Mesendoderm (in vitro differentiated cells): ENCODE results near the gene GORASP1.

Experiments used
- DNase-seq: peaks from one replicate; pipeline ENCODE4 v3.0.0; 2013
- H2AK5ac ChIP-seq: 2 replicates; pipeline ENCODE4 v1.6.1; 2013; ENCODE audit warnings: low read length, inconsistent platforms
- H2BK120ac ChIP-seq: 2 replicates; pipeline ENCODE4 v1.6.1; 2013; ENCODE audit warnings: low read depth, mild to moderate bottlenecking, low read length, moderate library complexity, mixed read lengths
- H2BK15ac ChIP-seq: replicated peaks from 2 replicates; pipeline ENCODE4 v1.6.1; 2013; ENCODE audit warnings: low read depth, mild to moderate bottlenecking, moderate library complexity
- H2BK5ac ChIP-seq: 2 replicates; pipeline ENCODE4 v1.6.1; 2013; ENCODE audit warnings: low read length, inconsistent platforms
- H3K18ac ChIP-seq: 2 replicates; pipeline ENCODE4 v1.6.1; 2013; ENCODE audit warnings: mild to moderate bottlenecking, low read length, mixed read lengths
- H3K23ac ChIP-seq: one replicate; pipeline ENCODE4 v1.6.1; 2013; ENCODE audit warnings: low read length
- H3K27ac ChIP-seq: 2 replicates; pipeline ENCODE4 v1.5.1; 2013; ENCODE audit warnings: low read depth, mild to moderate bottlenecking, inconsistent platforms, low read length, moderate library complexity
- H3K27me3 ChIP-seq: 2 replicates; pipeline ENCODE4 v1.6.1; 2013; ENCODE audit warnings: low read length, control low read depth, mild to moderate bottlenecking, inconsistent platforms; ENCODE audit not compliant: insufficient read depth, poor library complexity
- H3K36me3 ChIP-seq: 2 replicates; pipeline ENCODE4 v1.6.1; 2013; ENCODE audit warnings: low read length, inconsistent platforms; ENCODE audit not compliant: control insufficient read depth, insufficient read depth
- H3K4ac ChIP-seq: one replicate; pipeline ENCODE4 v1.6.1; 2013; ENCODE audit warnings: low read depth, mild to moderate bottlenecking, low read length, moderate library complexity
- H3K4me1 ChIP-seq: 2 replicates; pipeline ENCODE4 v1.6.1; 2013; ENCODE audit warnings: low read depth, low read length, inconsistent platforms; ENCODE audit not compliant: control insufficient read depth
- H3K4me2 ChIP-seq: 2 replicates; pipeline ENCODE4 v1.6.1; 2013; ENCODE audit warnings: low read length
- H3K4me3 ChIP-seq: 2 replicates; pipeline ENCODE4 v1.5.1; 2013; ENCODE audit warnings: mild to moderate bottlenecking, low read length
- H3K56ac ChIP-seq: one replicate; pipeline ENCODE4 v1.6.1; 2013; ENCODE audit warnings: low read length
- H3K79me1 ChIP-seq: 2 replicates; pipeline ENCODE4 v1.6.1; 2013; ENCODE audit warnings: low read length, inconsistent platforms
- H3K79me2 ChIP-seq: 2 replicates; pipeline ENCODE4 v1.6.1; 2013; ENCODE audit warnings: mild to moderate bottlenecking, low read length; ENCODE audit not compliant: control insufficient read depth, insufficient read depth
- H3K9ac ChIP-seq: 2 replicates; pipeline ENCODE4 v1.6.1; 2013; ENCODE audit warnings: low read length, inconsistent platforms
- H4K5ac ChIP-seq: one replicate; pipeline ENCODE4 v1.6.1; 2013; ENCODE audit warnings: low read length
- H4K8ac ChIP-seq: one replicate; pipeline ENCODE4 v1.6.1; 2013; ENCODE audit warnings: low read depth, mild to moderate bottlenecking, control low read depth, low read length, moderate library complexity
- WGBS: extraction: QIAGEN DNeasy Blood & Tissue Kit; methylation state at CpG from one replicate; pipeline ENCODE4 v1.1.7; 2013; ENCODE audit warnings: low lambda C conversion rate, missing lambda C conversion rate; ENCODE audit not compliant: insufficient coverage; ENCODE audit errors: extremely low coverage; 5-methylcytosine and 5-hydroxymethylcytosine counted together

Gene GORASP1

DNA sequence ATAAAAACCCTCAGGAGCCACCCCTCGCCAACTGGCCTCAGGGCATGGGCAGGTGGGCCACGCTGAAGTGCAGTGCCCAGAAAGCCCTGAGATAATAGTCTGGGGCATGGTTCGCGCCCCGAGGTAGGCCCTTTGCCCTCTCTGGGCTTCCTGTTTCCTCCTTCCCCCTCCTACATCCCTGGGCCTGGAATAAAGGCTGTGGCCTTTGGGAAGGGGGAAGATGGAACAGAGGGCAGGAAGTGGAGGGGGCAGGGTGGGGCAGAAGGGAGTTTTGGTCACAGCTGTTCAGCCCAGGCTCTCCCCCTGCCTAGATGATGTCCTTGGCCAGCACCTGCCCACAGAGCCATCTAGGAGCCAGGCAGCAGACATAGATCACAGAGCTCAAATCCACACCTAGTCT lies 34.6 kb upstream of the GORASP1 start:
- H4K8ac ChIP-seq, result no peak overlapping the region
- H3K4ac ChIP-seq, result no peak overlapping the region
- no peak overlapping the region for H3K18ac ChIP-seq
- H3K4me1 ChIP-seq, result peaks cover 2% of the 10 kb centered on the region
- no peak overlapping the region for H3K56ac ChIP-seq
- WGBS, result no CpG with 5 or more reads among the region's 5 CpGs
- H3K27me3 ChIP-seq, result no peaks in the 10 kb centered on the region
- peaks cover 18% of the 10 kb centered on the region for H3K36me3 ChIP-seq
- no peak overlapping the region for H2BK5ac ChIP-seq
- no peak for DNase-seq
- peaks cover 13% of the 10 kb centered on the region for H3K79me2 ChIP-seq
- peaks cover 20% of the 10 kb centered on the region for H3K79me1 ChIP-seq
- no peak overlapping the region for H2AK5ac ChIP-seq
- H2BK15ac ChIP-seq, result no peak overlapping the region
- H3K27ac ChIP-seq, result no peak overlapping the region
- no peak overlapping the region for H3K4me3 ChIP-seq
- H3K4me2 ChIP-seq, result no peak overlapping the region
- H3K23ac ChIP-seq, result no peak overlapping the region
- H2BK120ac ChIP-seq, result no peak overlapping the region
- H4K5ac ChIP-seq, result no peak overlapping the region
- no peak overlapping the region for H3K9ac ChIP-seq

DNA sequence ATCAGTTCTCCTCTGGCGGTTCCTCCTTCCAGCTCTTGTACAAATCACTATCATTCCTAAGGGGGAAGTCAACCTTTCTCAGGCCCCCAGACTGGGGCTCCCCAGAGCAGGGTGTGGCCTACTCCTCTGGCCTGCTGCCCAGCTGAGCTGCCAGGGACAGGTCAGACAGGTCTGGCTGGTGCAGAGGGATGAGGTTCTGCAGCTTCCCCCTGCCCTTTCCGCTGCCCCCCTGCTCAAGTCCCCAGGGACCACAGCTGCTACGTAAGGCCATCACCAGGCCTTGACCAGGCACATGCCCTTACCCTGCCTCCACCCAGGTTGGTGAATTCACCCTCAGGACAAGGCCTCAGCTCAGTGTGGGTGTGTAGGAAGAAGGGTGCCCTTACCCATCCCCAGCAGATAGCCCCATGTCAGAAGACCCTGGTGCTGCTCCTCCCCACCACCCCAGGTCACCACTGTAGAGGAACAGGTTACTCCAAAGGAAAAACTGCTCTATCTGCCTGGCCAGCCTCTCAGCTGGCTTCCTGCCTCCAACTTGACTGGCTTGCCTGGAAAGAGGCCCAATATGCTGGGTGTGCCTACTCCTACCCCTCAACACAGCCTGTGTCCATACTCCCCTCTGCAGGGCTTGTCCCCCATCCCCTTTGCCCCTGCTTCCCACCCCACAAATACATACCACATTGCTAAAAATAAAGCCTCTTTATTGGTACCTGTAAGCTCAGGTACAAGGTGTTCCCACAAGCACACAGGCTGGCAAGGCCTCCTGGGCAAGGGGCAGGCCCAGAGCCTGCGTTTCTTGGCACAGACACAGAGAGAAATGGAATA lies 34.0 kb upstream of the GORASP1 start:
- Histone ChIP-seq H4K5ac (no peak overlapping the region), H3K4me2 (no peak overlapping the region), H3K4ac (no peak overlapping the region), H3K27ac (no peak overlapping the region), H3K27me3 (no peaks in the 10 kb centered on the region), H4K8ac (no peak overlapping the region), H2BK5ac (no peak overlapping the region), H2BK120ac (no peak overlapping the region), H2BK15ac (no peak overlapping the region), H3K9ac (no peak overlapping the region), H3K79me1 (peaks cover 15% of the 10 kb centered on the region), H3K18ac (no peak overlapping the region), H2AK5ac (no peak overlapping the region), H3K36me3 (peaks cover 18% of the 10 kb centered on the region), H3K56ac (no peak overlapping the region), H3K79me2 (peaks cover 7% of the 10 kb centered on the region), H3K4me3 (no peak overlapping the region), H3K23ac (no peak overlapping the region), H3K4me1 (no peaks in the 10 kb centered on the region)
- no peak for DNase-seq
- no CpG with 5 or more reads among the region's 4 CpGs for WGBS

DNA sequence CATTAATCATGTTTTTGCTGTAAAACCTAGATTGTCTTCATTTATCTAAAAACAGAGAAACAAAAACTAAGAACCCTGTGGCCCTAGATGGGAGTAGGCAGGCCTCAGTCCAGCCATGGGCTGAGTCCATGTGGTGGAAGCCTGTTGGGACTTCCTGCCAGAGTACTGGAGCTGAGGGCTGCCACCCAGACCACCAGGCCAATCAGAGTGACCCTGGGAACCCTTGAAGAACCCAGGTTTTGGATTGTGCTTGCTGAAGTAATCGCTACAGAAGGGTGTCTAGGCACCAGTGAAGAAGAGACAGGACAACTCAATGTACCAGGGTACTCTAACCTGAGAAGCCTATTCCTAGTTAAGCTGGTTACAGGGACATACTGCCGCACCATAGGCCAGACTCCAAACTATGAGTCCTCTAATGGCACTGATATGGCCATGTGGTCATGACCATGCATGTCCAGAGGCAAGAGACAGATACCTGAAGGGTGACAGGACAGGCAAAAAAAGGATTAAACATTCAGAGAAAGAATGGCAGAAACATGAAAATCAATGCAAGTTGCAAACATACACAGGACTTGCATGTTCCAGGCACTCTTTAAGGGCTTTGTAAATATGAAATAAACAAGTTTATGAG lies 33.0 kb upstream of the GORASP1 start:
- H3K4ac ChIP-seq, result no peak overlapping the region
- H3K36me3 ChIP-seq, result peaks cover 16% of the 10 kb centered on the region
- H3K27me3 ChIP-seq, result no peaks in the 10 kb centered on the region
- H3K79me1 ChIP-seq, result peaks cover 11% of the 10 kb centered on the region
- H2BK120ac ChIP-seq, result no peak overlapping the region
- H3K79me2 ChIP-seq, result peaks cover 2% of the 10 kb centered on the region
- no peaks in the 10 kb centered on the region for H3K4me1 ChIP-seq
- no peak overlapping the region for H3K4me3 ChIP-seq
- H3K56ac ChIP-seq, result no peak overlapping the region
- no peak overlapping the region for H3K9ac ChIP-seq
- H2BK15ac ChIP-seq, result no peak overlapping the region
- no peak overlapping the region for H3K4me2 ChIP-seq
- no CpG with 5 or more reads among the region's 2 CpGs for WGBS
- DNase-seq, result no peak
- H2AK5ac ChIP-seq, result no peak overlapping the region
- no peak overlapping the region for H3K23ac ChIP-seq
- no peak overlapping the region for H3K27ac ChIP-seq
- no peak overlapping the region for H4K5ac ChIP-seq
- no peak overlapping the region for H4K8ac ChIP-seq
- no peak overlapping the region for H2BK5ac ChIP-seq
- H3K18ac ChIP-seq, result no peak overlapping the region

GRCh38 chr3:39139442-39139841 lies 32.0 kb upstream of the GORASP1 start:
- no peaks in the 10 kb centered on the region for H3K4me1 ChIP-seq
- no CpG with 5 or more reads among the region's 2 CpGs for WGBS
- no peak overlapping the region for H3K18ac ChIP-seq
- H3K36me3 ChIP-seq, result peaks cover 16% of the 10 kb centered on the region
- H3K4ac ChIP-seq, result no peak overlapping the region
- no peak overlapping the region for H3K23ac ChIP-seq
- H3K4me3 ChIP-seq, result no peak overlapping the region
- peaks cover 11% of the 10 kb centered on the region for H3K79me1 ChIP-seq
- no peak overlapping the region for H4K5ac ChIP-seq
- no peak overlapping the region for H3K27ac ChIP-seq
- no peak overlapping the region for H2BK5ac ChIP-seq
- no peak overlapping the region for H2BK120ac ChIP-seq
- DNase-seq, result no peak
- peaks cover 2% of the 10 kb centered on the region for H3K79me2 ChIP-seq
- no peak overlapping the region for H3K56ac ChIP-seq
- no peak overlapping the region for H4K8ac ChIP-seq
- H2BK15ac ChIP-seq, result no peak overlapping the region
- no peak overlapping the region for H3K9ac ChIP-seq
- H3K4me2 ChIP-seq, result no peak overlapping the region
- H2AK5ac ChIP-seq, result no peak overlapping the region
- no peaks in the 10 kb centered on the region for H3K27me3 ChIP-seq

DNA sequence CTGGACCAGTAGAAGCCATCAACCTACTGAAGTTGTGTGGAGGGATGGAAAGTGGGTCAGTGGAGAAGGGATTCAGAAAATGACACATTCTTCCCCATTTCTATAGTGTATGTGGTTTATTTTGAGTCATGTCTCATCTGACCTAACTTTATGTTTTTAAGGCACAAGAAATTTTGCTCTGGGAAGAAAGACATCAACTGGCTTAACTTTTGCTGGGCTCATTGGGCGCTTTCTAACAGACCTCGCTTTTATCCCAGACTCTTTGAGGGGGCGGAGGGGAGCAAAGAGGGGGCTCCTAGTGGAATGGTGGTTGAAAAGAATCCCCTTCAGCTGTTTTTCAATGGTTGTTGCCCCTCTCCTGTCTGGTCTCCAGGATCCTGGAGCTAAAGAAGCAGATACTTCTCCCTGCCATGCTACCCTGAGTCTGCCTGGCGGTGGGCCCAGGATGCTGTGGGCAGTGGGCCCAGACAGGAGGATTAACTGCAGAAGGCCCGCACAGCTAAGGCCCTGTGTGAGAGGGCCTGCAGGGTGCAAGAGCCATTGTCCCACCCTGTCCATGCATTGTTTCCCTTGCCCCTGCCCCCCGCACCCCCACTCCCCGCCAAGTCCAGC lies 31.5 kb upstream of the GORASP1 start:
- Histone ChIP-seq H3K79me1 (peaks cover 11% of the 10 kb centered on the region), H3K18ac (no peak overlapping the region), H3K9ac (no peak overlapping the region), H3K27ac (no peak overlapping the region), H3K23ac (no peak overlapping the region), H4K8ac (no peak overlapping the region), H3K4me3 (no peak overlapping the region), H3K4me1 (no peaks in the 10 kb centered on the region), H4K5ac (no peak overlapping the region), H2BK120ac (no peak overlapping the region), H3K4me2 (no peak overlapping the region), H3K79me2 (peaks cover under 1% of the 10 kb centered on the region), H3K56ac (no peak overlapping the region), H3K4ac (no peak overlapping the region), H3K27me3 (no peaks in the 10 kb centered on the region), H2BK5ac (no peak overlapping the region), H3K36me3 (peaks cover 15% of the 10 kb centered on the region), H2AK5ac (no peak overlapping the region), H2BK15ac (no peak overlapping the region)
- no CpG with 5 or more reads among the region's 7 CpGs for WGBS
- DNase-seq, result no peak
